Tongue (tissue), 2 donors: ENCODE measurements around the gene SPG11. TPM values are rescaled to one million over a fixed set of nuclear protein-coding genes. Genes with fewer than 3 reads are reported as not detected.

Source experiments
- small RNA-seq: library from RNA; depleted of rRNA; stranded (forward); fragments of <200 nt; gene quantifications from one replicate; pipeline ENCODE3, GENCODE V24; 2014; ENCODE audit warnings: low replicate concordance
- total RNA-seq: library from RNA; depleted of rRNA; stranded (reverse); fragments of >200 nt; gene quantifications from one replicate; pipeline ENCODE4 v1.2.3, GENCODE V29; 2014

Gene SPG11
- total RNA-seq, 1 donor from 2014 or later = 82.6 TPM

Small RNA genes within 50 kb of the gene (small RNA-seq; reads per million reads assigned to genes)
- gene RF00019 = not detected

Other genes with a start within 250 kb of the SPG11 start
- 111 TPM for gene CTDSPL2, start 236.0 kb downstream of the SPG11 start, total RNA-seq
- 83.3 TPM for gene EIF3J, start 126.5 kb downstream of the SPG11 start, total RNA-seq
- gene PATL2, start 47.7 kb upstream of the SPG11 start, total RNA-seq = 0.51 TPM
- 1,240 TPM for gene B2M, start 47.9 kb upstream of the SPG11 start, total RNA-seq
- gene TRIM69, start 72.9 kb upstream of the SPG11 start, total RNA-seq = 36.8 TPM